Activated CD8-positive, alpha-beta T cell treated with anti-CD3 and anti-CD28 coated beads for 36 hours (primary cell): ENCODE results near the gene BANP. TPM values are rescaled to one million over a fixed set of nuclear protein-coding genes. Genes with fewer than 3 reads are reported as not detected.
"Not testable (repeated sequence)": the region's sequence is repeated elsewhere in the genome, so short reads cannot be mapped to it uniquely, and the experiment has no call there.

Experiments
- ATAC-seq: fragments of 200-7000 bp; cut with Tn5 transposase; one replicate; pipeline ENCODE4 v1.10.0; 2021; ENCODE audit warnings: mild to moderate bottlenecking, moderate library complexity
- CTCF ChIA-PET: fragments of 350-600 bp; sonication (Branson Sonifier 250); formaldehyde crosslinking; loops from one replicate; lab custom pipeline; 2021; ENCODE audit warnings: antibody characterized with exemption; lab: Charles Lee
- POLR2A ChIA-PET: fragments of 350-600 bp; sonication (Branson Sonifier 250); formaldehyde crosslinking; loops from one replicate; lab custom pipeline; 2021; ENCODE audit warnings: antibody characterized with exemption; lab: Charles Lee
- DNase-seq: peaks from one replicate; pipeline ENCODE4 v3.0.0-alpha.2; 2020
- H3K27ac Mint-ChIP-seq: one replicate; pipeline ENCODE4 v1.8.0; 2021; ENCODE audit warnings: mild to moderate bottlenecking, mixed read lengths
- H3K27me3 Mint-ChIP-seq: one replicate; pipeline ENCODE4 v1.8.0; 2021; ENCODE audit warnings: mixed read lengths
- H3K36me3 Mint-ChIP-seq: one replicate; pipeline ENCODE4 v1.8.0; 2021; ENCODE audit warnings: low read depth, mixed read lengths
- H3K4me1 Mint-ChIP-seq: one replicate; pipeline ENCODE4 v1.8.0; 2021; ENCODE audit warnings: low read depth, mixed read lengths
- H3K4me3 Mint-ChIP-seq: one replicate; pipeline ENCODE4 v1.8.0; 2021; ENCODE audit warnings: mild to moderate bottlenecking, moderate library complexity, mixed read lengths
- H3K9me3 Mint-ChIP-seq: one replicate; pipeline ENCODE4 v1.8.0; 2021; ENCODE audit warnings: mixed read lengths
- CTCF ChIP-seq: fragments of 200-600 bp; IDR thresholded peaks from one replicate; pipeline ENCODE4 v1.8.0; 2022; ENCODE audit warnings: antibody characterized with exemption, mild to moderate bottlenecking
- intact Hi-C: fragments of 100-400 bp; cut with micrococcal nuclease; formaldehyde crosslinking; loops from one replicate; pipeline ENCODE4 v1.10.0; 2022
- total RNA-seq, 2 experiments: library from RNA; stranded (reverse); gene quantifications; one replicate each; pipeline ENCODE4 v1.2.3, GENCODE V29; 2021

The BANP gene
- total RNA-seq, 2 experiments from 2014 or later = 32.1 to 36.1 TPM

GRCh38 chr16:88023786-88024185, 72.6 kb downstream of the BANP start:
- Mint-ChIP-seq H3K27ac (no peak overlapping the region), H3K36me3 (peaks cover 10% of the 10 kb centered on the region)

GRCh38 chr16:88024491-88025085, 73.4 kb downstream of the BANP start:
- ATAC-seq, H3K4me1 Mint-ChIP-seq, DNase-seq, POLR2A ChIA-PET, H3K4me3 Mint-ChIP-seq, H3K9me3 Mint-ChIP-seq, H3K27me3 Mint-ChIP-seq, CTCF ChIA-PET, H3K36me3 Mint-ChIP-seq, intact Hi-C loops: not testable (repeated sequence)
- peak overlapping the region; percentile 25 for H3K27ac Mint-ChIP-seq

More at GRCh38 chr16:88023786-88024185, 72.6 kb downstream of the BANP start:
- Mint-ChIP-seq H3K4me1 (peaks cover 10% of the 10 kb centered on the region), H3K4me3 (no peak overlapping the region), H3K27me3 (no peaks in the 10 kb centered on the region), H3K9me3 (no peaks in the 10 kb centered on the region)
- ATAC-seq (no peak), DNase-seq (no peak)
- TF ChIP-seq CTCF = no peak
- intact Hi-C loops = no loop called here
- POLR2A ChIA-PET = no interaction called here
- CTCF ChIA-PET = no interaction called here

DNA sequence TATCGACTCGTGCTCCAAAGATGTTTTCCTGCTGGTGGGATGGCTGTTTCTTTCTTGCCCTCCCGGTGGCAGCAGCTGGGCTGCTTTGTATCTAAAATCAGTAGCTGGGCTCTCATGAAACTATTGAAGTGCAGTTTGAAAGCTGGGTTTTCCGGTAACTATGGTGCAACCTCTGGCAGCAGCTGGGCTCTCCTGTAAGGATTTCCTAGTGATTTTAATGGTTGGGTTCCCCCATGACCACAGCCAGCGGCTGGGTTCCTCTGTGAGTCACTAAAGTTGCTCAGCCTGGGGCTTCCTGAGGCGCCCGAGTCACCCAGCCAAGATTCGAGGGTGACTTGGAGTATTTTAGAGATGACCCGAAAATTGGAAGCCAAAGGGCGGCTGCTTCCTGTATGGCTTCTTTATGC, 73.9 kb downstream of the BANP start:
- ATAC-seq, H3K9me3 Mint-ChIP-seq, H3K27me3 Mint-ChIP-seq, H3K36me3 Mint-ChIP-seq, intact Hi-C loops, H3K4me3 Mint-ChIP-seq, CTCF ChIA-PET, POLR2A ChIA-PET, H3K4me1 Mint-ChIP-seq: not testable (repeated sequence)
- peak overlapping the region; percentile 25 for H3K27ac Mint-ChIP-seq
- peak; percentile 25 for DNase-seq

DNA sequence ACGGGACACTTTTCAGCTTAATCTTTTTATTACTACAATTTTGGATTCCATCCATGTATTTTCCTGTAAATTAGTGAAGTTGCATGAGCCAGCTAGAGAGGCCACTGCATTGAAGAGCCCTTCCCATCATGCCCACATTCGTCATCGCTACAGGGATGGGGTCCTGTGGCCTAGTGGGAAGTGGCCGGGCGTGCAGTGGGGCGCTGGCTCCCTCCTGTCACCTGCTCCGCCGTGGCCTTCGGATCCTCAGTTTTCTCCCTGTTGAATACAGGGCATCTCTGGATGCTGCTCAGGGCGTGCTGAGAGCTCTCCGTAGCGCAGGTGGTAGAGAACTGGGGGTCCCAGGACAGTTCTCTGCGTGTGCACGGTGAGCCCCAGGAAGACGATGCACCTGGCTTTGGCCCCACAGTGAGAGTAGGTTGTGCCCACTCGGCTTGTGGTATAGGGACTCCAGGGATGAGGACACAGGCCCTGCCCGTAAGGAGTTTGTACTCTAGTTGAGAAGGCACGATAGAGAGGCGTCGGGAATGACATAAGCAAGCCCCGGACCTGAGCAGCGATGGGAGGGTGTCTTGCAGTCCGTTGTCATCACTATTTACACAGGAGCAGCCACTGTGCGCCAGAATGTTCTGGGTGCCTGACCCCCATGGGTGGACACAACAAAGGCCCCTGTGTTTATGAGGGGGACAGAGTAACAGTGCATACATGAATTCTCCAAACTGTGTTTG, 74.8 kb downstream of the BANP start:
- ATAC-seq, H3K4me3 Mint-ChIP-seq, intact Hi-C loops, CTCF ChIA-PET, H3K27me3 Mint-ChIP-seq, DNase-seq, H3K4me1 Mint-ChIP-seq, H3K27ac Mint-ChIP-seq, H3K9me3 Mint-ChIP-seq, H3K36me3 Mint-ChIP-seq, POLR2A ChIA-PET: not testable (repeated sequence)

DNA sequence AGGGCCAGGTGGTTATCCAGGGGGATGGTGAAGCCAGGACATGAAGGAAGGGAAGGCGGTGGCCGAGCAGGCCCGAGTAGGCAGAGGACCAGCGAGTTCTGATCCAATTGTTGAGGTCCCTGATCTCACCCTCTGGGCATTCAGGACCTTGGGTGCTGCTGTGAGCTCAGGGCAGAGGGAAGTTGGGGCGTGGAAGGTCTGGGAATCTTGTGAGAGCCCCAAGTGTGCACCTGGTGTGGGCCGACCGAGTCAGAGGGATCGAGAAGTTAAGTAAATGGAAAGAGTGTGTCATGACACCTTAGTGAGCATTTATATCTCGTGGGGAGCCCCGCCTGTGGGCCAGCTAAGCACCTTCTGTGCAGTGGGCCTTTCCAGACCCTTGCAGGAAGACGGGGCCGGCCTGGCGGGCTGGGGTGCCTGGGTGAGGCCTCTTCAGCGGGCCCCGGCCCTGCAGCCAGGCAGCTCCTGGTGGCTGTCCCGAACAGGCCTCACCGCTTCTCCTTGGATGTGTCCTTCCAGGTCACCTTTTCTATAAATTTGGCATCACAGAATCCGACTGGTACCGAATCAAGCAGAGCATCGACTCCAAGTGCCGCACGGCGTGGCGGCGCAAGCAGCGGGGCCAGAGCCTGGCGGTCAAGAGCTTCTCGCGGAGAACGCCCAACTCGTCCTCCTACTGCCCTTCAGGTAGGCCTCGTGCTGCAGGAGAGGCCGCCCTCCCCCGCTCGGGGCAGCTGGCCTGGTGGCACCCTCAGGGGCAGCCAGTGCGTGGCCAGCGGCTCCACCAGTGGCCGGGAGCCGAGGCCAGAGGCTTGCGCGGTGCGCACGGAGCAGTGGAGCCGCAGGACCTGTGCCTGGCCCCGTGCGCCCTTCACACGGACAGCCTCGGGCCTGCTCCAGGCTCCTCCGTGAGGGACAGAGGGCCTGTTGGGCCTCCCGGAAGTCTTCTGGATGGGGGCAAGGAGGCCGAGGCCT, 76.0 kb downstream of the BANP start:
- H3K9me3 Mint-ChIP-seq = no peaks in the 10 kb centered on the region
- intact Hi-C loops = no loop called here

GRCh38 chr16:88028177-88028930, 77.1 kb downstream of the BANP start:
- H3K9me3 Mint-ChIP-seq, POLR2A ChIA-PET, H3K27me3 Mint-ChIP-seq, H3K4me3 Mint-ChIP-seq, H3K4me1 Mint-ChIP-seq, intact Hi-C loops, H3K36me3 Mint-ChIP-seq, H3K27ac Mint-ChIP-seq, ATAC-seq, DNase-seq, CTCF ChIA-PET: not testable (repeated sequence)

More for the DNA sequence above, 76.0 kb downstream of the BANP start:
- no peaks in the 10 kb centered on the region for H3K27me3 Mint-ChIP-seq
- peaks cover 10% of the 10 kb centered on the region for H3K4me1 Mint-ChIP-seq
- DNase-seq = no peak
- H3K4me3 Mint-ChIP-seq = no peak overlapping the region
- no peak for TF ChIP-seq CTCF
- peak overlapping the region; percentile 41 for H3K27ac Mint-ChIP-seq
- ChIA-PET POLR2A (no interaction called here), CTCF (no interaction called here)
- ATAC-seq = no peak
- peaks cover 6% of the 10 kb centered on the region for H3K36me3 Mint-ChIP-seq
